GM23338 (cell line): Measurements from ENCODE around the gene MAP7D1. TPM values are rescaled to one million over a fixed set of nuclear protein-coding genes. Genes with fewer than 3 reads are reported as not detected.

Experiments used
- ATAC-seq: fragments of 200-7000 bp; cut with Tn5 transposase; 3 replicates; pipeline ENCODE4 v1.9.1; 2020
- DNase-seq: peaks from one replicate; pipeline ENCODE4 v3.0.0-alpha.2; 2015; ENCODE audit warnings: low spot score
- H2AFZ ChIP-seq: fragments of 200-600 bp; sonication (generic); 2 replicates; pipeline ENCODE4 v1.8.0; 2016; ENCODE audit warnings: antibody characterized with exemption, mild to moderate bottlenecking, moderate library complexity
- H3F3A ChIP-seq: fragments of 200-600 bp; sonication (generic); replicated peaks from 2 replicates; pipeline ENCODE4 v1.8.0; 2017; ENCODE audit warnings: antibody characterized with exemption, mixed run types, low read depth
- H3K27ac ChIP-seq: fragments of 200-600 bp; sonication (generic); 2 replicates; pipeline ENCODE4 v1.6.1; 2016; ENCODE audit warnings: low read depth
- H3K27me3 ChIP-seq: fragments of 200-600 bp; sonication (generic); 2 replicates; pipeline ENCODE4 v1.8.0; 2016; ENCODE audit warnings: mild to moderate bottlenecking, mixed run types, moderate library complexity; ENCODE audit not compliant: insufficient read depth
- H3K36me3 ChIP-seq: fragments of 200-600 bp; sonication (generic); 2 replicates; pipeline ENCODE4 v1.8.0; 2016; ENCODE audit warnings: mild to moderate bottlenecking; ENCODE audit not compliant: insufficient read depth
- H3K4me1 ChIP-seq: fragments of 200-600 bp; sonication (generic); 2 replicates; pipeline ENCODE4 v1.8.0; 2016; ENCODE audit warnings: mild to moderate bottlenecking, moderate library complexity; ENCODE audit not compliant: insufficient read depth
- H3K4me2 ChIP-seq: fragments of 200-600 bp; sonication (generic); 2 replicates; pipeline ENCODE4 v1.7.1; 2017; ENCODE audit warnings: mixed run types
- H3K4me3 ChIP-seq: fragments of 200-600 bp; sonication (generic); 2 replicates; pipeline ENCODE4 v1.6.1; 2016; ENCODE audit warnings: mixed run types
- H3K79me2 ChIP-seq: fragments of 200-600 bp; sonication (generic); replicated peaks from 2 replicates; pipeline ENCODE4 v1.8.0; 2017; ENCODE audit warnings: mild to moderate bottlenecking; ENCODE audit not compliant: insufficient read depth
- H3K9me2 ChIP-seq: fragments of 200-600 bp; sonication (generic); 2 replicates; pipeline ENCODE4 v1.8.0; 2017; ENCODE audit not compliant: insufficient read depth
- H4K20me1 ChIP-seq: fragments of 200-600 bp; sonication (generic); replicated peaks from 2 replicates; pipeline ENCODE4 v1.8.0; 2017; ENCODE audit warnings: mild to moderate bottlenecking; ENCODE audit not compliant: insufficient read depth
- H3K27ac Mint-ChIP-seq: 2 replicates; pipeline ENCODE4 v1.8.0; 2020; ENCODE audit warnings: inconsistent platforms, mild to moderate bottlenecking, moderate library complexity, mixed read lengths
- H3K27me3 Mint-ChIP-seq: 3 replicates; pipeline ENCODE4 v1.8.0; 2022; ENCODE audit warnings: low read depth, mild to moderate bottlenecking, moderate library complexity, mixed read lengths, inconsistent platforms; ENCODE audit not compliant: insufficient read depth, poor library complexity
- H3K36me3 Mint-ChIP-seq: 3 replicates; pipeline ENCODE4 v1.8.0; 2021; ENCODE audit warnings: low read depth, mild to moderate bottlenecking, inconsistent platforms, moderate library complexity, mixed read lengths
- H3K4me1 Mint-ChIP-seq: 3 replicates; pipeline ENCODE4 v1.8.0; 2020; ENCODE audit warnings: mild to moderate bottlenecking, inconsistent platforms, mixed read lengths
- H3K4me3 Mint-ChIP-seq: 3 replicates; pipeline ENCODE4 v1.8.0; 2021; ENCODE audit warnings: moderate library complexity, mild to moderate bottlenecking, inconsistent platforms, mixed read lengths
- H3K9me3 Mint-ChIP-seq: 3 replicates; pipeline ENCODE4 v1.8.0; 2020; ENCODE audit warnings: moderate library complexity, mild to moderate bottlenecking, inconsistent platforms, mixed read lengths
- CREB1 ChIP-seq: fragments of 250-450 bp; sonication (Bioruptor Pico); IDR thresholded peaks from 2 replicates; pipeline ENCODE4 v1.5.0; 2020; ENCODE audit warnings: low read depth, mild to moderate bottlenecking, moderate library complexity
- CTCF ChIP-seq, 2 experiments: fragments of 200-600 bp in 1 of 2; sonication (generic) in 1 of 2; conservative IDR thresholded peaks; 2 replicates each; pipeline versions ENCODE4 v1.5.1 to v1.6.1; 2016 to 2017; ENCODE audit warnings: antibody characterized with exemption in 2 of 2, low read depth in 2 of 2, mild to moderate bottlenecking in 2 of 2, moderate library complexity in 1 of 2
- ETS1 ChIP-seq: IDR thresholded peaks from 2 replicates; pipeline ENCODE4 v1.6.1; 2016; ENCODE audit warnings: antibody characterized with exemption
- EZH2 ChIP-seq: fragments of 200-600 bp; sonication (generic); IDR thresholded peaks from one replicate; pipeline ENCODE4 v1.8.0; 2017; ENCODE audit warnings: antibody characterized with exemption, mild to moderate bottlenecking, low read depth; ENCODE audit not compliant: unreplicated experiment
- EZH2phosphoT487 ChIP-seq: fragments of 200-600 bp; sonication (generic); IDR thresholded peaks from one replicate; pipeline ENCODE4 v1.8.1; 2018; ENCODE audit warnings: antibody characterized with exemption; ENCODE audit not compliant: unreplicated experiment
- JUNB ChIP-seq: IDR thresholded peaks from one replicate; pipeline ENCODE4 v1.6.1; 2016; ENCODE audit warnings: antibody characterized with exemption; ENCODE audit not compliant: unreplicated experiment
- NANOG ChIP-seq: IDR thresholded peaks from 2 replicates; pipeline ENCODE4 v1.6.1; 2016; ENCODE audit warnings: antibody characterized with exemption, borderline replicate concordance
- POLR2AphosphoS5 ChIP-seq: IDR thresholded peaks from 2 replicates; pipeline ENCODE4 v1.6.1; 2016; ENCODE audit warnings: antibody characterized with exemption, low read depth
- STAT1 ChIP-seq: IDR thresholded peaks from one replicate; pipeline ENCODE4 v1.6.1; 2016; ENCODE audit warnings: antibody characterized with exemption; ENCODE audit not compliant: unreplicated experiment
- ZNF114 ChIP-seq: fragments of 250-450 bp; sonication (Bioruptor Pico); IDR thresholded peaks from 2 replicates; pipeline ENCODE4 v1.5.0; 2020; ENCODE audit warnings: mild to moderate bottlenecking, moderate library complexity
- ZNF331 ChIP-seq: fragments of 250-450 bp; sonication (Bioruptor Pico); IDR thresholded peaks from 2 replicates; pipeline ENCODE4 v1.5.0; 2020; ENCODE audit warnings: low read depth, mild to moderate bottlenecking, moderate library complexity
- polyA plus RNA-seq: library from polyadenylated mRNA; unstranded; fragments of >200 nt; fragmentation: Nextera tagmentation; extraction: Ambion mirVana; gene quantifications from 2 replicates; pipeline ENCODE4 v1.2.1, GENCODE V29; 2016
- total RNA-seq: library from RNA; depleted of rRNA; stranded (reverse); fragments of >200 nt; shearing (Covaris generic); gene quantifications from 2 replicates; pipeline ENCODE4 v1.2.3, GENCODE V29; 2014
- TF ChIP-seq, protein P1 (sequence below): IDR thresholded peaks from one replicate; pipeline ENCODE4 v1.6.1; 2018; ENCODE audit warnings: antibody characterized with exemption; ENCODE audit not compliant: unreplicated experiment
- TF ChIP-seq, protein P2 (sequence below): fragments of 250-450 bp; sonication (Bioruptor Pico); IDR thresholded peaks from 2 replicates; pipeline ENCODE4 v1.5.0; 2020; ENCODE audit warnings: mild to moderate bottlenecking, moderate library complexity

Gene MAP7D1
- total and polyA plus RNA-seq, 2 experiments from 2014 or later: 13.8 to 59.8 TPM

GRCh38 chr1:36174713-36175112, 18.8 kb downstream of the MAP7D1 start:
- no peak overlapping the region for H3K27ac ChIP-seq
- no peaks in the 10 kb centered on the region for H3K9me2 ChIP-seq
- H3K4me3 Mint-ChIP-seq: no peak overlapping the region
- 0 out of 2 replicates have a peak, but pooled peaks cover 17% of the 10 kb centered on the region for H3F3A ChIP-seq
- peaks cover 32% of the 10 kb centered on the region for H3K4me1 Mint-ChIP-seq
- H3K4me1 ChIP-seq: peaks cover 27% of the 10 kb centered on the region
- peaks cover 8% of the 10 kb centered on the region for H4K20me1 ChIP-seq
- no peak for ATAC-seq
- H3K79me2 ChIP-seq: no peaks in the 10 kb centered on the region
- DNase-seq: no peak
- peaks cover 20% of the 10 kb centered on the region for H3K27me3 ChIP-seq
- H3K27ac Mint-ChIP-seq: no peak overlapping the region
- peaks cover 10% of the 10 kb centered on the region for H3K27me3 Mint-ChIP-seq
- H3K4me2 ChIP-seq: no peak overlapping the region
- peaks cover 41% of the 10 kb centered on the region for H3K36me3 Mint-ChIP-seq
- H2AFZ ChIP-seq: no peak overlapping the region
- TF ChIP-seq EZH2 (no peak), POLR2AphosphoS5 (no peak), EZH2phosphoT487 (no peak), NANOG (no peak), ZNF331 (CRISPR knock-in tag) (no peak), STAT1 (no peak), ZNF114 (no peak), CREB1 (CRISPR knock-in tag) (no peak), ETS1 (no peak), JUNB (no peak), CTCF (conservative IDR thresholded peaks at IDR 0.05; ENCODE audit: low read depth in 2 of 2) (no peak)
- TF ChIP-seq, protein P1, sequence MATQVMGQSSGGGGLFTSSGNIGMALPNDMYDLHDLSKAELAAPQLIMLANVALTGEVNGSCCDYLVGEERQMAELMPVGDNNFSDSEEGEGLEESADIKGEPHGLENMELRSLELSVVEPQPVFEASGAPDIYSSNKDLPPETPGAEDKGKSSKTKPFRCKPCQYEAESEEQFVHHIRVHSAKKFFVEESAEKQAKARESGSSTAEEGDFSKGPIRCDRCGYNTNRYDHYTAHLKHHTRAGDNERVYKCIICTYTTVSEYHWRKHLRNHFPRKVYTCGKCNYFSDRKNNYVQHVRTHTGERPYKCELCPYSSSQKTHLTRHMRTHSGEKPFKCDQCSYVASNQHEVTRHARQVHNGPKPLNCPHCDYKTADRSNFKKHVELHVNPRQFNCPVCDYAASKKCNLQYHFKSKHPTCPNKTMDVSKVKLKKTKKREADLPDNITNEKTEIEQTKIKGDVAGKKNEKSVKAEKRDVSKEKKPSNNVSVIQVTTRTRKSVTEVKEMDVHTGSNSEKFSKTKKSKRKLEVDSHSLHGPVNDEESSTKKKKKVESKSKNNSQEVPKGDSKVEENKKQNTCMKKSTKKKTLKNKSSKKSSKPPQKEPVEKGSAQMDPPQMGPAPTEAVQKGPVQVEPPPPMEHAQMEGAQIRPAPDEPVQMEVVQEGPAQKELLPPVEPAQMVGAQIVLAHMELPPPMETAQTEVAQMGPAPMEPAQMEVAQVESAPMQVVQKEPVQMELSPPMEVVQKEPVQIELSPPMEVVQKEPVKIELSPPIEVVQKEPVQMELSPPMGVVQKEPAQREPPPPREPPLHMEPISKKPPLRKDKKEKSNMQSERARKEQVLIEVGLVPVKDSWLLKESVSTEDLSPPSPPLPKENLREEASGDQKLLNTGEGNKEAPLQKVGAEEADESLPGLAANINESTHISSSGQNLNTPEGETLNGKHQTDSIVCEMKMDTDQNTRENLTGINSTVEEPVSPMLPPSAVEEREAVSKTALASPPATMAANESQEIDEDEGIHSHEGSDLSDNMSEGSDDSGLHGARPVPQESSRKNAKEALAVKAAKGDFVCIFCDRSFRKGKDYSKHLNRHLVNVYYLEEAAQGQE: no peak
- TF ChIP-seq, protein P2, sequence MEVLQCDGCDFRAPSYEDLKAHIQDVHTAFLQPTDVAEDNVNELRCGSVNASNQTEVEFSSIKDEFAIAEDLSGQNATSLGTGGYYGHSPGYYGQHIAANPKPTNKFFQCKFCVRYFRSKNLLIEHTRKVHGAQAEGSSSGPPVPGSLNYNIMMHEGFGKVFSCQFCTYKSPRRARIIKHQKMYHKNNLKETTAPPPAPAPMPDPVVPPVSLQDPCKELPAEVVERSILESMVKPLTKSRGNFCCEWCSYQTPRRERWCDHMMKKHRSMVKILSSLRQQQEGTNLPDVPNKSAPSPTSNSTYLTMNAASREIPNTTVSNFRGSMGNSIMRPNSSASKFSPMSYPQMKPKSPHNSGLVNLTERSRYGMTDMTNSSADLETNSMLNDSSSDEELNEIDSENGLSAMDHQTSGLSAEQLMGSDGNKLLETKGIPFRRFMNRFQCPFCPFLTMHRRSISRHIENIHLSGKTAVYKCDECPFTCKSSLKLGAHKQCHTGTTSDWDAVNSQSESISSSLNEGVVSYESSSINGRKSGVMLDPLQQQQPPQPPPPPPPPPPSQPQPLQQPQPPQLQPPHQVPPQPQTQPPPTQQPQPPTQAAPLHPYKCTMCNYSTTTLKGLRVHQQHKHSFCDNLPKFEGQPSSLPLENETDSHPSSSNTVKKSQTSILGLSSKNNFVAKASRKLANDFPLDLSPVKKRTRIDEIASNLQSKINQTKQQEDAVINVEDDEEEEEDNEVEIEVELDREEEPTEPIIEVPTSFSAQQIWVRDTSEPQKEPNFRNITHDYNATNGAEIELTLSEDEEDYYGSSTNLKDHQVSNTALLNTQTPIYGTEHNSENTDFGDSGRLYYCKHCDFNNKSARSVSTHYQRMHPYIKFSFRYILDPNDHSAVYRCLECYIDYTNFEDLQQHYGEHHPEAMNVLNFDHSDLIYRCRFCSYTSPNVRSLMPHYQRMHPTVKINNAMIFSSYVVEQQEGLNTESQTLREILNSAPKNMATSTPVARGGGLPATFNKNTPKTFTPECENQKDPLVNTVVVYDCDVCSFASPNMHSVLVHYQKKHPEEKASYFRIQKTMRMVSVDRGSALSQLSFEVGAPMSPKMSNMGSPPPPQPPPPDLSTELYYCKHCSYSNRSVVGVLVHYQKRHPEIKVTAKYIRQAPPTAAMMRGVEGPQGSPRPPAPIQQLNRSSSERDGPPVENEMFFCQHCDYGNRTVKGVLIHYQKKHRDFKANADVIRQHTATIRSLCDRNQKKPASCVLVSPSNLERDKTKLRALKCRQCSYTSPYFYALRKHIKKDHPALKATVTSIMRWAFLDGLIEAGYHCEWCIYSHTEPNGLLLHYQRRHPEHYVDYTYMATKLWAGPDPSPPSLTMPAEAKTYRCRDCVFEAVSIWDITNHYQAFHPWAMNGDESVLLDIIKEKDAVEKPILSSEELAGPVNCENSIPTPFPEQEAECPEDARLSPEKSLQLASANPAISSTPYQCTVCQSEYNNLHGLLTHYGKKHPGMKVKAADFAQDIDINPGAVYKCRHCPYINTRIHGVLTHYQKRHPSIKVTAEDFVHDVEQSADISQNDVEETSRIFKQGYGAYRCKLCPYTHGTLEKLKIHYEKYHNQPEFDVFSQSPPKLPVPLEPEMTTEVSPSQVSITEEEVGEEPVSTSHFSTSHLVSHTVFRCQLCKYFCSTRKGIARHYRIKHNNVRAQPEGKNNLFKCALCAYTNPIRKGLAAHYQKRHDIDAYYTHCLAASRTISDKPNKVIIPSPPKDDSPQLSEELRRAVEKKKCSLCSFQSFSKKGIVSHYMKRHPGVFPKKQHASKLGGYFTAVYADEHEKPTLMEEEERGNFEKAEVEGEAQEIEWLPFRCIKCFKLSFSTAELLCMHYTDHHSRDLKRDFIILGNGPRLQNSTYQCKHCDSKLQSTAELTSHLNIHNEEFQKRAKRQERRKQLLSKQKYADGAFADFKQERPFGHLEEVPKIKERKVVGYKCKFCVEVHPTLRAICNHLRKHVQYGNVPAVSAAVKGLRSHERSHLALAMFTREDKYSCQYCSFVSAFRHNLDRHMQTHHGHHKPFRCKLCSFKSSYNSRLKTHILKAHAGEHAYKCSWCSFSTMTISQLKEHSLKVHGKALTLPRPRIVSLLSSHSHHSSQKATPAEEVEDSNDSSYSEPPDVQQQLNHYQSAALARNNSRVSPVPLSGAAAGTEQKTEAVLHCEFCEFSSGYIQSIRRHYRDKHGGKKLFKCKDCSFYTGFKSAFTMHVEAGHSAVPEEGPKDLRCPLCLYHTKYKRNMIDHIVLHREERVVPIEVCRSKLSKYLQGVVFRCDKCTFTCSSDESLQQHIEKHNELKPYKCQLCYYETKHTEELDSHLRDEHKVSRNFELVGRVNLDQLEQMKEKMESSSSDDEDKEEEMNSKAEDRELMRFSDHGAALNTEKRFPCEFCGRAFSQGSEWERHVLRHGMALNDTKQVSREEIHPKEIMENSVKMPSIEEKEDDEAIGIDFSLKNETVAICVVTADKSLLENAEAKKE (CRISPR knock-in tag): no peak
- no peaks in the 10 kb centered on the region for H3K9me3 Mint-ChIP-seq
- H3K4me3 ChIP-seq: no peak overlapping the region
- H3K36me3 ChIP-seq: no peaks in the 10 kb centered on the region; the same call in 1 of the 2 replicates
